BJ (cell line): Measurements from ENCODE around the gene POLR1B. TPM values are rescaled to one million over a fixed set of nuclear protein-coding genes. Genes with fewer than 3 reads are reported as not detected.
"Not testable (repeated sequence)": the region's sequence is repeated elsewhere in the genome, so short reads cannot be mapped to it uniquely, and the experiment has no call there.

Experiments
- CTCF ChIA-PET: fragments of 350-600 bp; formaldehyde crosslinking; extraction: SDS; loops from one replicate; lab custom pipeline; 2021; ENCODE audit warnings: antibody characterized with exemption, inconsistent platforms; lab: Yijun Ruan, JAX
- POLR2A ChIA-PET: fragments of 300-600 bp; sonication (Branson Sonifier 250); formaldehyde crosslinking; extraction: SDS; loops from one replicate; lab custom pipeline; 2021; ENCODE audit warnings: antibody characterized with exemption; lab: Charles Lee
- DNase-seq: peaks from one replicate; pipeline ENCODE4 v3.0.0-alpha.2; 2011; ENCODE audit warnings: low read depth
- H3K27me3 ChIP-seq: 2 replicates; pipeline ENCODE4 v1.6.0; 2011; ENCODE audit warnings: low read length; ENCODE audit not compliant: control insufficient read depth, insufficient read depth
- H3K36me3 ChIP-seq: 2 replicates; pipeline ENCODE4 v1.5.1; 2011; ENCODE audit warnings: low read length; ENCODE audit not compliant: control insufficient read depth, insufficient read depth
- H3K4me3 ChIP-seq: 2 replicates; pipeline ENCODE4 v1.5.1; 2011; ENCODE audit warnings: low read depth, mild to moderate bottlenecking, control low read depth, low read length
- polyA plus RNA-seq: library from polyadenylated mRNA; depleted of rRNA; stranded (reverse); fragments of >200 nt; gene quantifications from 2 replicates; pipeline ENCODE4 v1.2.3, GENCODE V29; 2011
- TF ChIP-seq, protein P1 (sequence below): IDR thresholded peaks from 2 replicates; pipeline ENCODE4 v1.5.1; 2011; ENCODE audit warnings: low read depth, mild to moderate bottlenecking, control low read depth, inconsistent platforms, low read length, moderate library complexity; ENCODE audit not compliant: insufficient read depth

POLR1B gene
- polyA plus RNA-seq, 1 experiment, result 11.8 TPM

DNA sequence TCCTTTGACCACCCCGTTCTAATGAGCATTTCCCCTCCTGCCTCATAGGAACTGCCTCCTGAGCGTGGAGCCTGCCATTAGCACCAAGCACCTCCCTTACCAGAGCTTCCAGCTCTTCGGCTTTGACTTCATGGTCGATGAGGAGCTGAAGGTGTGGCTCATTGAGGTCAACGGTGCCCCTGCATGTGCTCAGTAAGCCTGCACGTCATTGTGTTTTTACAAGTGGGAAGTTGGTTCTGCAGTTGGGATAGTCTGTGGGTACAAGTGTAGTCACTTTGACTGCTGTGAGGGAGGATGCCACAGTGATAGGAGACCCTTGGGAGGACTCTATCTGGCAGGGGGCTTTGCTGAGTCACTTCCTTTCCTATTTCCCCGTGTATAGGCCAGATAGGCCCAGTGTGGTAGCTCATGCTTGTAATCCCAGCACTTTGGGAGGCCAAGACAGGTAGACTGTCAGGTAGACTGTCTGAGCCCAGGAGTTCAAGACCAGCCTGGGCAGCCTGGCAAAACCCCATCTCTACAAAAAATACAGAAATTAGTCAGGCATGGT lies 22.0 kb upstream of the POLR1B start:
- peaks cover 12% of the 10 kb centered on the region for H3K36me3 ChIP-seq
- POLR2A ChIA-PET, result no interaction called here
- TF ChIP-seq, protein P1, sequence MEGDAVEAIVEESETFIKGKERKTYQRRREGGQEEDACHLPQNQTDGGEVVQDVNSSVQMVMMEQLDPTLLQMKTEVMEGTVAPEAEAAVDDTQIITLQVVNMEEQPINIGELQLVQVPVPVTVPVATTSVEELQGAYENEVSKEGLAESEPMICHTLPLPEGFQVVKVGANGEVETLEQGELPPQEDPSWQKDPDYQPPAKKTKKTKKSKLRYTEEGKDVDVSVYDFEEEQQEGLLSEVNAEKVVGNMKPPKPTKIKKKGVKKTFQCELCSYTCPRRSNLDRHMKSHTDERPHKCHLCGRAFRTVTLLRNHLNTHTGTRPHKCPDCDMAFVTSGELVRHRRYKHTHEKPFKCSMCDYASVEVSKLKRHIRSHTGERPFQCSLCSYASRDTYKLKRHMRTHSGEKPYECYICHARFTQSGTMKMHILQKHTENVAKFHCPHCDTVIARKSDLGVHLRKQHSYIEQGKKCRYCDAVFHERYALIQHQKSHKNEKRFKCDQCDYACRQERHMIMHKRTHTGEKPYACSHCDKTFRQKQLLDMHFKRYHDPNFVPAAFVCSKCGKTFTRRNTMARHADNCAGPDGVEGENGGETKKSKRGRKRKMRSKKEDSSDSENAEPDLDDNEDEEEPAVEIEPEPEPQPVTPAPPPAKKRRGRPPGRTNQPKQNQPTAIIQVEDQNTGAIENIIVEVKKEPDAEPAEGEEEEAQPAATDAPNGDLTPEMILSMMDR, result no peak
- no peaks in the 10 kb centered on the region for H3K27me3 ChIP-seq
- no peak for DNase-seq
- no peak overlapping the region for H3K4me3 ChIP-seq
- CTCF ChIA-PET, result no interaction called here

DNA sequence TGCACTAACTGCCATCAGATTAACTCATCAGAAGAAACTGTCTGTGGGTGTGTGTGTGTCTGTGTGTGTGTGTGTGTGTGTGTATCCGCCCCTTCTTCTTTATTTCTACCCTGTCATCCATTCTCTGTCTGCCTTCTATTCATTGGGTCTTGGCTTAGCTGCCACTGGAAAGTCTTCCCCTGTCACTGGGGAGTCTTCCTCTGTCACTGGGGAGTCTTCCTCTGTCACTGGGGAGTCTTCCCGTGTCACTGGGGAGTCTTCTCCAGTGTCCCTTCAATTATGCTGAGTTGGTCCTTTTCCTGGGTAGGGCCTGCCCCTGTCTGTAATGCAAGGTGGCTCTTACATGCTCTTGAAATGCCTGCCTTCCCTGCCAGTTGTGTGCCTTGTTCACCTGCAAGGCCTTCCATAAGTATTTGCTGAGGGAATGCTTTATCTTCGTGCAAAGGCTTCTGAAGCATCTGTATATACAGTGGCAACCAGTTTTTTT lies 18.9 kb upstream of the POLR1B start:
- ChIA-PET POLR2A (no interaction called here), CTCF (interaction anchor here (1.4 kb wide), 1 partner anchor 12 kb away, joined by 4 read pairs; no protein-coding TSS in a partner anchor)
- no peak for DNase-seq
- Histone ChIP-seq H3K27me3 (no peaks in the 10 kb centered on the region), H3K36me3 (peaks cover 12% of the 10 kb centered on the region), H3K4me3 (no peak overlapping the region)
- TF ChIP-seq, protein P1, result no peak

- POLR2A ChIA-PET, CTCF ChIA-PET, DNase-seq, H3K27me3 ChIP-seq, H3K4me3 ChIP-seq: not testable (repeated sequence)
- peaks cover 17% of the 10 kb centered on the region for H3K36me3 ChIP-seq
Observed at GRCh38 chr2:112524276-112524675, 18.0 kb upstream of the POLR1B start.

GRCh38 chr2:112528541-112528940 lies 13.7 kb upstream of the POLR1B start:
- ChIA-PET CTCF (interaction anchor here (0.8 kb wide), 1 partner anchor 47 kb away, joined by 3 read pairs; no protein-coding TSS in a partner anchor), POLR2A (no interaction called here)
- no peak for DNase-seq
- Histone ChIP-seq H3K36me3 (peaks cover 9% of the 10 kb centered on the region; the same call in 1 of the 2 replicates), H3K27me3 (no peaks in the 10 kb centered on the region), H3K4me3 (no peak overlapping the region)
- TF ChIP-seq, protein P1, result no peak

- DNase-seq, result no peak
- Histone ChIP-seq H3K27me3 (no peaks in the 10 kb centered on the region), H3K36me3 (peaks cover 9% of the 10 kb centered on the region; the same call in 1 of the 2 replicates), H3K4me3 (no peak overlapping the region)
- ChIA-PET POLR2A (no interaction called here), CTCF (no interaction called here)
- TF ChIP-seq, protein P1, result no peak
Observed at GRCh38 chr2:112529757-112530156, 12.5 kb upstream of the POLR1B start.

DNA sequence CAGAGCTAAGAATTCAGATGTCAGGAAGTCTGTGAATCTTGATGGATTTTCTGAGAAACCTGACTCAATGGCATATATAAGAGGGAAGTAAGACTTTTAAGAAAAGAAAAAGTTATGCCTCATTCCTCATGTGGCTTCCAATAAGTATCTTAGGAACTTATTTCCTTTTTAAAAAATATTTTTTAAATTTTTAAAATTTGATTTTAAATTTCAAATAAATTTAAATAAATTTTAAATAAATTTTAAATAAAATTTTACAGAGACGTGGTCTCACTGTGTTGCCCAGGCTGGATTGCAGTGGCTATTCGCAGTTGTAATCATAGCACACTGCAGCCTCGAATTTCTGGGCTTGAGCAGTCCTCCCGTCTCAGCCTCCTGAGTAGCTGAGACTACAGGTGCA lies 11.5 kb upstream of the POLR1B start:
- Histone ChIP-seq H3K4me3 (no peak overlapping the region), H3K27me3 (no peaks in the 10 kb centered on the region), H3K36me3 (peaks cover 9% of the 10 kb centered on the region; the same call in 1 of the 2 replicates)
- no peak for DNase-seq
- TF ChIP-seq, protein P1, result no peak
- ChIA-PET CTCF (no interaction called here), POLR2A (no interaction called here)
